ENCODE results near the gene CATSPER3.
"Not testable (repeated sequence)": the region's sequence is repeated elsewhere in the genome, so short reads cannot be mapped to it uniquely, and the experiment has no call there.

DNA sequence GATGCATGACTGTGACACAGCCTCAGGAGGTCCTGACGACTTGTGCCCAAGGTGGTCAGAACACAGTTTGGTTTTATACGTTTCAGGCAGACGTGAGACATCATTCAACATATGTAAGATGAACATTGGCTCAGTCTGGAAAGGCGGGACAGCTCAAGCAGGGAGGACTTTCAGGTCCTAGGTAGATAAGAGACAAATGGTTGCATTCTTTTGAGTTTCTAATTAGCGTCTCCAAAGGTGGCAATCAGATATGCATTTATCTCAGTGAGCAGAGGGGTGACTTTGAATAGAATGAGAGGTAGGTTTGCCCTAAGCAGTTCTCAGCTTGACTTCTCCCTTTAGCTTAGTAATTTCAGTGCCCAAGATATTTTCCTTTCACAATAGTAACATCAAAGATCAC lies 22.5 kb downstream of the CATSPER3 start:
- TF ChIP-seq, protein P1, sequence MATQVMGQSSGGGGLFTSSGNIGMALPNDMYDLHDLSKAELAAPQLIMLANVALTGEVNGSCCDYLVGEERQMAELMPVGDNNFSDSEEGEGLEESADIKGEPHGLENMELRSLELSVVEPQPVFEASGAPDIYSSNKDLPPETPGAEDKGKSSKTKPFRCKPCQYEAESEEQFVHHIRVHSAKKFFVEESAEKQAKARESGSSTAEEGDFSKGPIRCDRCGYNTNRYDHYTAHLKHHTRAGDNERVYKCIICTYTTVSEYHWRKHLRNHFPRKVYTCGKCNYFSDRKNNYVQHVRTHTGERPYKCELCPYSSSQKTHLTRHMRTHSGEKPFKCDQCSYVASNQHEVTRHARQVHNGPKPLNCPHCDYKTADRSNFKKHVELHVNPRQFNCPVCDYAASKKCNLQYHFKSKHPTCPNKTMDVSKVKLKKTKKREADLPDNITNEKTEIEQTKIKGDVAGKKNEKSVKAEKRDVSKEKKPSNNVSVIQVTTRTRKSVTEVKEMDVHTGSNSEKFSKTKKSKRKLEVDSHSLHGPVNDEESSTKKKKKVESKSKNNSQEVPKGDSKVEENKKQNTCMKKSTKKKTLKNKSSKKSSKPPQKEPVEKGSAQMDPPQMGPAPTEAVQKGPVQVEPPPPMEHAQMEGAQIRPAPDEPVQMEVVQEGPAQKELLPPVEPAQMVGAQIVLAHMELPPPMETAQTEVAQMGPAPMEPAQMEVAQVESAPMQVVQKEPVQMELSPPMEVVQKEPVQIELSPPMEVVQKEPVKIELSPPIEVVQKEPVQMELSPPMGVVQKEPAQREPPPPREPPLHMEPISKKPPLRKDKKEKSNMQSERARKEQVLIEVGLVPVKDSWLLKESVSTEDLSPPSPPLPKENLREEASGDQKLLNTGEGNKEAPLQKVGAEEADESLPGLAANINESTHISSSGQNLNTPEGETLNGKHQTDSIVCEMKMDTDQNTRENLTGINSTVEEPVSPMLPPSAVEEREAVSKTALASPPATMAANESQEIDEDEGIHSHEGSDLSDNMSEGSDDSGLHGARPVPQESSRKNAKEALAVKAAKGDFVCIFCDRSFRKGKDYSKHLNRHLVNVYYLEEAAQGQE (IDR thresholded peaks at IDR 0.05; ENCODE audit: insufficient replicate concordance, low read depth) = not testable (repeated sequence)
- TF ChIP-seq POLR2AphosphoS5, GABPA (IDR thresholded peaks at IDR 0.05; ENCODE audit: low read depth): not testable (repeated sequence)
- TF ChIP-seq, protein P2, sequence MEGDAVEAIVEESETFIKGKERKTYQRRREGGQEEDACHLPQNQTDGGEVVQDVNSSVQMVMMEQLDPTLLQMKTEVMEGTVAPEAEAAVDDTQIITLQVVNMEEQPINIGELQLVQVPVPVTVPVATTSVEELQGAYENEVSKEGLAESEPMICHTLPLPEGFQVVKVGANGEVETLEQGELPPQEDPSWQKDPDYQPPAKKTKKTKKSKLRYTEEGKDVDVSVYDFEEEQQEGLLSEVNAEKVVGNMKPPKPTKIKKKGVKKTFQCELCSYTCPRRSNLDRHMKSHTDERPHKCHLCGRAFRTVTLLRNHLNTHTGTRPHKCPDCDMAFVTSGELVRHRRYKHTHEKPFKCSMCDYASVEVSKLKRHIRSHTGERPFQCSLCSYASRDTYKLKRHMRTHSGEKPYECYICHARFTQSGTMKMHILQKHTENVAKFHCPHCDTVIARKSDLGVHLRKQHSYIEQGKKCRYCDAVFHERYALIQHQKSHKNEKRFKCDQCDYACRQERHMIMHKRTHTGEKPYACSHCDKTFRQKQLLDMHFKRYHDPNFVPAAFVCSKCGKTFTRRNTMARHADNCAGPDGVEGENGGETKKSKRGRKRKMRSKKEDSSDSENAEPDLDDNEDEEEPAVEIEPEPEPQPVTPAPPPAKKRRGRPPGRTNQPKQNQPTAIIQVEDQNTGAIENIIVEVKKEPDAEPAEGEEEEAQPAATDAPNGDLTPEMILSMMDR (IDR thresholded peaks at IDR 0.05; ENCODE audit: insufficient read depth, low read length) = not testable (repeated sequence)
